Testis (tissue), 3 donors: ENCODE results near the gene CYB561A3. TPM values are rescaled to one million over a fixed set of nuclear protein-coding genes. Genes with fewer than 3 reads are reported as not detected.

ENCODE experiments used
- DNase-seq: peaks from one replicate; pipeline ENCODE4 v3.0.0-alpha.2; 2019
- H3K27ac ChIP-seq, 2 donors: fragments of 200-600 bp; sonication (generic); one replicate each; pipeline ENCODE4 v1.5.1; 2019
- H3K27me3 ChIP-seq: fragments of 200-600 bp; sonication (generic); one replicate; pipeline ENCODE4 v1.5.1; 2019
- H3K36me3 ChIP-seq: fragments of 200-600 bp; sonication (generic); one replicate; pipeline ENCODE4 v1.5.1; 2017; ENCODE audit warnings: low read depth; ENCODE audit errors: missing control alignments
- H3K4me1 ChIP-seq: fragments of 200-600 bp; sonication (generic); one replicate; pipeline ENCODE4 v1.5.1; 2019
- H3K4me3 ChIP-seq, 2 donors: fragments of 200-600 bp; sonication (generic); one replicate each; pipeline ENCODE4 v1.5.1; 2017 to 2019
- H3K9me3 ChIP-seq: fragments of 200-600 bp; sonication (generic); one replicate; pipeline ENCODE4 v1.5.1; 2017
- POLR2A ChIP-seq: fragments of 450-650 bp; IDR thresholded peaks from one replicate; pipeline ENCODE4 v1.6.1; 2017; ENCODE audit warnings: antibody characterized with exemption, mild to moderate bottlenecking, moderate library complexity
- WGBS, 2 donors: methylation state at CpG; one replicate each; pipeline ENCODE4 v1.1.5; 2018; 5-methylcytosine and 5-hydroxymethylcytosine counted together
- intact Hi-C: fragments of 100-400 bp; cut with DNase I; formaldehyde crosslinking; loops from one replicate; pipeline ENCODE4 v1.15.1; 2023; ENCODE audit warnings: low total_unique reads
- polyA plus RNA-seq: library from polyadenylated mRNA; stranded (reverse); fragments of 350-450 nt; fragmentation: Illumina TruSeq; extraction: RNeasy Lipid Tissue Mini Kit (QIAGEN cat#74804); gene quantifications from one replicate; pipeline ENCODE4 v1.2.3, GENCODE V29; 2014; ENCODE audit warnings: low read depth, low replicate concordance; ENCODE audit not compliant: insufficient read depth
- total RNA-seq, 2 donors: library from RNA; depleted of rRNA; stranded (reverse); fragments of >200 nt; gene quantifications; one replicate each; pipeline ENCODE4 v1.2.3, GENCODE V29; 2016
- TF ChIP-seq, protein P1 (sequence below), 3 experiments: fragments of 450-650 bp in 2 of 3; fragments of 200-600 bp in 1 of 3; sonication (generic) in 1 of 3; IDR thresholded peaks; one replicate each; pipeline ENCODE4 v1.5.1; 2016 to 2019; ENCODE audit warnings: antibody characterized with exemption in 3 of 3, mild to moderate bottlenecking in 2 of 3, moderate library complexity in 1 of 3

The CYB561A3 gene
- total and polyA plus RNA-seq, 3 donors from 2014 or later, result 39.8 to 55.8 (median 41.7) TPM

DNA sequence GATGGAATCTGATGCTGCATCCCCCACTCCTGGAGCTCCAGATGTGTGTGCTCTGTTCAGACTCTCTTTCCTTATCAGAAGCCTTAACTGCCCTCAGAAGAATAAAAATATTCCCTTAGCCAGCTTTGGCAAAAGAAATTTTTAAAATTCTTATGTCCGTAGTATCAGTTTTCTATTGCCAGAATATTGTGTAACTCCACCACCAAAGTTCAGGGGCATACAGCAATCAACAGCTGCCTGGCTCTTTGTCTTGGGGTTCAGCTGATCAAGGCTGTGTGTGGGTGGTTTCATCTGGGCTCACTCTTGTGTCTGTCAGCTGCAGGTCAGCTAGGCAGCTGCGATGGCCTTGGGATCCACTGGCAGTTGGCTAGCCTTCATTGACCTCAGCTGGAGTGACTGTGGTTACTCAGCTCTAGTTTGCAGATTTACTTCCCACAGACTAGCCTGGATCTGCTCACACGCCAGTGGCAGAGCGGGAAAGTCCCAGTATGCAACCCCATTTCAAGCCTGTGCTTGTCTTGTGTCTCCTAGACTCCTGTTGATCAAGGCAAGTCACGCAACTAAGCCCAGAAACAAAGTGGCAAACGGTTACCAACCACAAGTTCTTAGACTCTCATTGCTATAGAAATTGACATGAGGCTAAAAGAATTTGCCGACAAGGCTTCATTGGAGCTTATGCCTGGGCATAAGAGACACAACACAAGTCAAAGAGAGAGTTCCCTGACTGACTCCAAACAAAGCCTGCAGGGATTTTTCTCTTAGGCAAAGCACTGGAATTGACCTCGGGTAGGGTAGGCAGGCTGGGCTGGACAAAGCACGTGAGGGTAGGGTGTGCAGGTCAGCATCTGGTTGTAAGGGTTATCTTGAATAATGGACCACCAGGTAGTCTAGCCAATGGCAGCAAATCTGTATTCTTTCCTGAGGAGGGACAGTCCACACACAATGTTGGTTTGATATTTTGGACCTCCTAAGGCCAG, 8.0 kb upstream of the CYB561A3 start:
- Histone ChIP-seq H3K27ac (peak overlapping the region in 1 of 2 donors; percentile 22), H3K36me3 (no peaks in the 10 kb centered on the region), H3K27me3 (no peaks in the 10 kb centered on the region), H3K4me1 (peaks cover 34% of the 10 kb centered on the region), H3K9me3 (no peaks in the 10 kb centered on the region), H3K4me3 (no peak overlapping the region)
- peak; percentile 83 for DNase-seq
- TF ChIP-seq, protein P1, sequence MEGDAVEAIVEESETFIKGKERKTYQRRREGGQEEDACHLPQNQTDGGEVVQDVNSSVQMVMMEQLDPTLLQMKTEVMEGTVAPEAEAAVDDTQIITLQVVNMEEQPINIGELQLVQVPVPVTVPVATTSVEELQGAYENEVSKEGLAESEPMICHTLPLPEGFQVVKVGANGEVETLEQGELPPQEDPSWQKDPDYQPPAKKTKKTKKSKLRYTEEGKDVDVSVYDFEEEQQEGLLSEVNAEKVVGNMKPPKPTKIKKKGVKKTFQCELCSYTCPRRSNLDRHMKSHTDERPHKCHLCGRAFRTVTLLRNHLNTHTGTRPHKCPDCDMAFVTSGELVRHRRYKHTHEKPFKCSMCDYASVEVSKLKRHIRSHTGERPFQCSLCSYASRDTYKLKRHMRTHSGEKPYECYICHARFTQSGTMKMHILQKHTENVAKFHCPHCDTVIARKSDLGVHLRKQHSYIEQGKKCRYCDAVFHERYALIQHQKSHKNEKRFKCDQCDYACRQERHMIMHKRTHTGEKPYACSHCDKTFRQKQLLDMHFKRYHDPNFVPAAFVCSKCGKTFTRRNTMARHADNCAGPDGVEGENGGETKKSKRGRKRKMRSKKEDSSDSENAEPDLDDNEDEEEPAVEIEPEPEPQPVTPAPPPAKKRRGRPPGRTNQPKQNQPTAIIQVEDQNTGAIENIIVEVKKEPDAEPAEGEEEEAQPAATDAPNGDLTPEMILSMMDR (IDR thresholded peaks at IDR 0.05), result no peak
- no peak for TF ChIP-seq POLR2A
- WGBS, 2 donors, result 47 to 58% methylated on average over 9 of the region's 9 CpGs
- intact Hi-C loops, result no loop called here

DNA sequence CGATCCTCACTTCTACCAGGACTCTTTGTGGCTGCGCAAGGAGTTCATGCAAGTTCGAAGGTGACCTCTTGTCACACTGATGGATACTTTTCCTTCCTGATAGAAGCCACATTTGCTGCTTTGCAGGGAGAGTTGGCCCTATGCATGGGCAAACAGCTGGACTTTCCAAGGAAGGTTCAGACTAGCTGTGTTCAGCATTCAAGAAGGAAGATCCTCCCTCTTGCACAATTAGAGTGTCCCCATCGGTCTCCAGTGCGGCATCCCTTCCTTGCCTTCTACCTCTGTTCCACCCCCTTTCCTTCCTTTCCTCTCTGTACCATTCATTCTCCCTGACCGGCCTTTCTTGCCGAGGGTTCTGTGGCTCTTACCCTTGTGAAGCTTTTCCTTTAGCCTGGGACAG, 7.0 kb upstream of the CYB561A3 start:
- peaks cover 38% of the 10 kb centered on the region for H3K4me1 ChIP-seq
- intact Hi-C loops, result no loop called here
- no peaks in the 10 kb centered on the region for H3K36me3 ChIP-seq
- TF ChIP-seq, protein P1 (IDR thresholded peaks at IDR 0.05), result no peak
- TF ChIP-seq POLR2A, result no peak
- WGBS, 2 donors, result 90 to 97% methylated on average over 7 of the region's 7 CpGs
- peak overlapping the region in 1 of 2 donors; percentile 52 for H3K27ac ChIP-seq
- DNase-seq, result no peak
- H3K9me3 ChIP-seq, result no peaks in the 10 kb centered on the region
- H3K4me3 ChIP-seq, result no peak overlapping the region
- H3K27me3 ChIP-seq, result no peaks in the 10 kb centered on the region

DNA sequence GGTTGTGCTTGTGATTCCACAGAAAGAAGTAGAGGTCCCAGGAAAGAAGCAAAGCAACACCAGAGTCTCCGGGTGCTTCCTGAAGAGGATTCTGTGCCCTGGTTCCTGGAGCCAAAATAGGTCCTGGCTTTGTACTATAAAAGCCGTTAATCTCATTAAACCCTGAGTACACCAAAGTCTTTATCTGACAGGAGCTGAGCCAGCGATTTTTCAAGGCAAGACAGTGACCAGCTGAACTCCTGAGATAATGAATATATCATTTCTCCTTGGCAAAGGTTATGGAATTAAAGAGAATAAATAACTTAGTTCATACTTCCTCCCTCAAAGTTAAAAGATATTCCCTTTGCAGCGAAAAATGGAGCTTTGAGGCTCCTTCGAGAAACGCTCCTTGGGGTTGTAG, 5.7 kb upstream of the CYB561A3 start:
- Histone ChIP-seq H3K9me3 (no peaks in the 10 kb centered on the region), H3K27ac (peak overlapping the region in 1 of 2 donors; percentile 52), H3K36me3 (no peaks in the 10 kb centered on the region), H3K27me3 (no peaks in the 10 kb centered on the region), H3K4me3 (no peak overlapping the region), H3K4me1 (peaks cover 43% of the 10 kb centered on the region)
- no peak for DNase-seq
- 44 to 62% methylated on average over 6 of the region's 6 CpGs for WGBS, 2 donors
- TF ChIP-seq, protein P1 (IDR thresholded peaks at IDR 0.05), result no peak
- TF ChIP-seq POLR2A, result no peak
- intact Hi-C loops, result no loop called here

DNA sequence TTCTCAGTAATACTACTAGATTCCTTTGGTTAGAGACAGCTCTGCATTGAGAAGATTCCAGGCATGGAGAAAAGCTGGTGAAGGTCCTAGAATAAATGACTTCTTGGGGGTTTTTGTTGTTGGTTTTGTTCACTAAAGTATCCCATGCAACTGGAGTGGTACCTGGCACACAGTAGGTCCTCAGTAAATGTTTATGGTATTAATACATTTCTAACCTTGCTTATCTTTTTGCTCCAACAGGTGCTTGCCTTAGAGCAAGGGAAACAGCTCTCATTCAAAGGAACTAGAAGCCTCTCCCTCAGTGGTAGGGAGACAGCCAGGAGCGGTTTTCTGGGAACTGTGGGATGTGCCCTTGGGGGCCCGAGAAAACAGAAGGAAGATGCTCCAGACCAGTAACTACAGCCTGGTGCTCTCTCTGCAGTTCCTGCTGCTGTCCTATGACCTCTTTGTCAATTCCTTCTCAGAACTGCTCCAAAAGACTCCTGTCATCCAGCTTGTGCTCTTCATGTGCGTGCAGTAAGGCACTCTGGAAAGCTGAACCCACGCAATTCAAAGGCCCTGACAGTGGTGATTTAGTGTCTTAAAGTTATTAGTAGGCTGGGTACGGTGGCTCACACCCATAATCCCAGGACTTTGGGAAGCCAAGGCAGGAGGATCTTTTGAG, 2.5 kb upstream of the CYB561A3 start:
- intact Hi-C loops, result no loop called here
- Histone ChIP-seq H3K36me3 (no peaks in the 10 kb centered on the region), H3K4me3 (no peak overlapping the region), H3K27me3 (no peaks in the 10 kb centered on the region), H3K9me3 (no peaks in the 10 kb centered on the region), H3K4me1 (peaks cover 29% of the 10 kb centered on the region), H3K27ac (no peak overlapping the region)
- 88 to 89% methylated on average over 5 of the region's 5 CpGs for WGBS, 2 donors
- no peak for TF ChIP-seq POLR2A
- TF ChIP-seq, protein P1 (IDR thresholded peaks at IDR 0.05), result no peak
- DNase-seq, result no peak
